HG03095 (cell line): ENCODE measurements around the gene FRZB.

Source experiments
- ATAC-seq: cut with Tn5 transposase; IDR thresholded peaks from one replicate; pipeline ENCODE4 v1.9.1; 2021; ENCODE audit warnings: moderate library complexity; ENCODE audit not compliant: unreplicated experiment

Gene FRZB

GRCh38 chr2:182845794-182846417 lies 20.5 kb downstream of the FRZB start:
- ATAC-seq, result no peak

GRCh38 chr2:182836451-182836850 lies 30.0 kb downstream of the FRZB start:
- ATAC-seq, result no peak

GRCh38 chr2:182834293-182834692 lies 32.1 kb downstream of the FRZB start:
- ATAC-seq, result no peak

- no peak for ATAC-seq
These were observed 33.2 kb downstream of the FRZB start for GRCh38 chr2:182833084-182833854.

GRCh38 chr2:182831921-182832320 lies 34.5 kb downstream of the FRZB start:
- no peak for ATAC-seq

GRCh38 chr2:182831101-182831500 lies 35.3 kb downstream of the FRZB start:
- ATAC-seq, result no peak

- no peak for ATAC-seq
These were observed 39.1 kb downstream of the FRZB start for GRCh38 chr2:182827182-182827879.

- ATAC-seq, result no peak
These were observed 39.9 kb downstream of the FRZB start for GRCh38 chr2:182826496-182826895.

- no peak for ATAC-seq
These were observed 40.4 kb downstream of the FRZB start for GRCh38 chr2:182826064-182826463.

- ATAC-seq, result no peak
These were observed 41.7 kb downstream of the FRZB start for GRCh38 chr2:182824767-182825158.

GRCh38 chr2:182824056-182824766 lies 42.2 kb downstream of the FRZB start:
- no peak for ATAC-seq

- no peak for ATAC-seq
These were observed 43.7 kb downstream of the FRZB start for GRCh38 chr2:182822733-182823132.

GRCh38 chr2:182821182-182821581 lies 45.3 kb downstream of the FRZB start:
- no peak for ATAC-seq

GRCh38 chr2:182819412-182819811 lies 47.0 kb downstream of the FRZB start:
- ATAC-seq, result no peak

- no peak for ATAC-seq
These were observed 47.5 kb downstream of the FRZB start for GRCh38 chr2:182818925-182819324.

GRCh38 chr2:182818501-182818900 lies 47.9 kb downstream of the FRZB start:
- no peak for ATAC-seq

- ATAC-seq, result no peak
These were observed 48.9 kb downstream of the FRZB start for GRCh38 chr2:182817558-182817957.

- no peak for ATAC-seq
These were observed 49.6 kb downstream of the FRZB start for GRCh38 chr2:182816866-182817265.

- ATAC-seq, result no peak
These were observed 51.6 kb downstream of the FRZB start for GRCh38 chr2:182814804-182815203.

GRCh38 chr2:182814380-182814779 lies 52.1 kb downstream of the FRZB start:
- no peak for ATAC-seq

- ATAC-seq, result no peak
These were observed 56.4 kb downstream of the FRZB start for GRCh38 chr2:182810087-182810486.
